ENCODE data around the gene PNLDC1.

Gene PNLDC1, protein sequence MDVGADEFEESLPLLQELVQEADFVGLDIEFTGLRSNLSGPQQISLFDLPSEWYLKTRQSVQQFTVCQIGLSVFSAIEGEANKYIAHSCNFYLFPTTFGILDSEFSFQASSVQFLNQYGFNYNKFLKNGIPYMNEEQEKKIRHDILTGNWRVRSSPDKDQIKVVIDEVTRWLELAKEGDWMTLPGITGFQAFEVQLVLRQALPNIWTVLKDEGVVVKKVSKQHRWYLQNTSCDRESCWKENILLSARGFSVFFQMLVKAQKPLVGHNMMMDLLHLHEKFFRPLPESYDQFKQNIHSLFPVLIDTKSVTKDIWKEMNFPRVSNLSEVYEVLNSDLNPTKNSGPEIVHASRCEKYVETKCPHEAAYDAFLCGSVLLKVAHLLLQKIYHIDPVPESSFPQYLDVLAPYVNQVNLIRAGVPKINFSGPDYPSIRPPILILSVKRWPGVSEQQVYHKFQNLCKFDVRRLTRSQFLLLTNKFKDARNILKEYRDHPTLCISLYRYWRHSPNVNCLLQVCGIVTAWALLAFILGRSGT

DNA sequence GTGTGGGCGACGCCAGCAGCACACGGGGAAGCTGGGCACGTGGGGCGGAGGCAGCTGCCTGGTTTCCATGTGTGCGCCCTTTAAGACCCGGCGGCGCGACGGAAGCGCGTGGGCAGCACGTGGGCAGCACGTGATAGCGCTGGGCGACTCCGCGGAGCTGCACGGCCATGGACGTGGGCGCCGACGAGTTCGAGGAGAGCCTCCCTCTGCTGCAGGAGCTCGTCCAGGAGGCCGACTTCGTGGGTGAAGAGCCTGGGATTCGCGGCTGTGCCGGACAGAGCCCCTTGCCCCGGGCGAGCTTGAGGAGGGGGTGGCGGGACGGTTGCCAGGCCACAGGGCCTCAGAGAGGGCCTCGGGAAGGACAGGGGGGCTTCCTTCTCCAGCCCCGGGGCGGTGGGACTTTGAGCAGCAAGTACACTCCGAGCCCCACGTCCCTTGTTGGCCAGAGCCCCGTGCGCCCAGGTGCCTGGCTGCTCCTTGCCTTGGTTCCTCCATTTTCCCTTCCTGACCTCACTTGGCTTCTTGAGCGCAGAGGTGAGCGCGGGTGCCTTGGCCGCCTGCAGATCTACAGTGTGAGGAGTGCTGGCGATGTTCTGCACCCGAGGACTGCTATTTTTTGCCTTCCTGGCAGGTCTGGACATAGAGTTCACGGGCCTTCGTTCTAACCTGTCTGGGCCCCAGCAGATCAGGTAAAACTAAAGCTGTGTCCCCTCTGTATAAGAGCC lies at the start of gene PNLDC1:
Gene PNLDC1, plus strand, starts transcription at position 136 of the 725 bp plus-strand sequence. Its CDS starts 32 bp downstream, at position 168.
- no peak for DNase-seq (ENCODE audit: low read depth)

DNA sequence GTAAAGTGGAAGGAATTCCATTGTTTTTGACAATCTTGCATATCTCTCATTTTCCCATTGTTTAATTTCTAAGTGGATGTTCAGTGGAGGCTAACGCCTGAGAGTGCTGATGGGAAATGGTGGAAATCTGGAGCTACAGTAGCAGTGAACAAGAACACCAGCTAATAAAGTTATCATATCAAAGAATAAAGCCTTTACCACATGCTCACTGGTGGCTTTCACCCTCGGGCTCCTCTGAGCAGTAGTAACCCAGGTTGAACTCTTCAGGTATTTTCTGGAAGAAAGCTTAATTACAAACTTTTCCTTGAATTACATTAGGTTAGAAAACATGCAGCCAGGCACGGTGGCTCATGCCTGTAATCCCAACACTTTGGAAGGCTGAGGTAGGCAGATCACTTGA lies 48.6 kb upstream of the PNLDC1 start:
- no peak for DNase-seq (ENCODE audit: low read depth)

DNA sequence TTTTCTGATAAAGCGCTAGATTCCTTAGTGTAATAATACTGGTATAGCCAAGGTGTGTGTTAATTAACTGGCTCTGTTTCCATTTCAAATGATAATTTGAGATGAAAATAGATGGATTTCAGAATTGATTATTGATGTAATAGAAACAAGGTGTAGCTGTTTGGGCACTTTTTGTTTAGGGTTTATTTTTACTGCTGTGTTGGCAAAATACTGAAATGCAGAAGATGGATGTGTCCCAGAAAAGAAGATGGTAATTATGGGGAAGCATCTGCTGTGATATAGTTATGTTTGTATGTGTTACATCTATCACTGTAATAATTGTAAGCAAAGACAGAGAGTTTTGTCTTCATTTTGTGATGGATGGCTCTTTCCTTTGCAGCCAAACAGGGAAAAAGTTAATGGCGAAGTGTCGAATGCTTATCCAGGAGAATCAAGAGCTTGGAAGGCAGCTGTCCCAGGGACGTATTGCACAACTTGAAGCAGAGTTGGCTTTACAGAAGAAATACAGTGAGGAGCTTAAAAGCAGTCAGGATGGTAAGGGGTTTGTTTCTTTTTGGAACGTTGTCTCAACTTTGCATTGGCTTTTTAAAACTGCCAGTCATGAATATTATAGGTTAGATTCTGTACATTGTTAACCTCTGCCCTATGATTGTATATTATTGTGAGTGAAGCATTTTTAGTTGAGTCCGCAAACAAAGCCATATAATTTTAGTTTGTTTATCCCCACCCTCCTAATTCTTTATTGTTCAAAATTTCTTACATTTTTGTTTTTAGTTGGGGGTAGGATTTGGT lies 46.8 kb upstream of the PNLDC1 start:
- DNase-seq (ENCODE audit: low read depth), result no peak

DNA sequence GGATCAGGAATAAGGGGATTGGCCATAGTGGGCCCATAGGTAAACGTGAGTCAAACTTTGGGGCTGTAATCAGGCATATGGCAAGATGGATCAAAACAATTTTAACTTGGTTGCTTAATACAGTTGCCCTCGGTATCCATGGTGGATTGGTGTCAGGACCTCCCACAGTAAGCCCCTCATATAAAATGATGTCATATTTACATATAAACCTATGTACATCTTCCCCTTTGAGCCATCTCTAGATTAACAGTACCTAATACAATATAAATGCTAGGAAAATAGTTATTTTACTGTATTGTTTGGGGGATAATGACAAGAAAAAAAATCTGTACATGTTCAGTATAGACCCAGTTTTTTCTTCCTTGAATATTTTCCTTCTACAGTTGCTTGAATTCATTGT lies 45.7 kb upstream of the PNLDC1 start:
- DNase-seq (ENCODE audit: low read depth), result no peak

DNA sequence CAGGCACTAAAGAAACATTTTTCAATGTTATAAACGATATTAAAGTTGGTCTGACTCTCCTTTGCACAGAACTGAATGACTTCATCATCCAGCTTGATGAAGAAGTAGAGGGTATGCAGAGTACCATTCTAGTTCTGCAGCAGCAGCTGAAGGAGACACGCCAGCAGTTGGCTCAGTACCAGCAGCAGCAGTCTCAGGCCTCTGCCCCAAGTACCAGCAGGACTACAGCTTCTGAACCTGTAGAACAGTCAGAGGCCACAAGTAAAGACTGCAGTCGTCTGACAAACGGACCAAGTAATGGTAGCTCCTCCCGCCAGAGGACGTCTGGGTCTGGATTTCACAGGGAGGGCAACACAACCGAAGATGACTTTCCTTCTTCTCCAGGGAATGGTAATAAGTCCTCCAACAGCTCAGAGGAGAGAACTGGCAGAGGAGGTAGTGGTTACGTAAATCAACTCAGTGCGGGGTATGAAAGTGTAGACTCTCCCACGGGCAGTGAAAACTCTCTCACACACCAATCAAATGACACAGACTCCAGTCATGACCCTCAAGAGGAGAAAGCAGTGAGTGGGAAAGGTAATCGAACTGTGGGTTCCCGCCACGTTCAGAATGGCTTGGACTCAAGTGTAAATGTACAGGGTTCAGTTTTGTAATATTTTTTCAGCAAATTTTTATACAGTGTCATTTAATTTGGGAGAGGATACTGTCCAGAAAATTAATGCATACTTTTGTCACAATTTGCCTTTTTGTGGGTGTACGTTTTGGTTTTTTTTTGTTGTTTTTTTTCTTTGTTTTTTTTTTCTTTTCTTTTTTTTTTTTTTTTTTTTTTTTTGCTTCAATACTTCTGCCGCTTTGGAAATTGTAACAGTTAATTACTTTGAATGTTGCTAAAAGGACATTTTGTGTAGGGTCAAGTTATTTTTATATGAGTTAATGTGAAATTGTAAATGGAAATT lies 44.8 kb upstream of the PNLDC1 start:
- DNase-seq (ENCODE audit: low read depth), result no peak

DNA sequence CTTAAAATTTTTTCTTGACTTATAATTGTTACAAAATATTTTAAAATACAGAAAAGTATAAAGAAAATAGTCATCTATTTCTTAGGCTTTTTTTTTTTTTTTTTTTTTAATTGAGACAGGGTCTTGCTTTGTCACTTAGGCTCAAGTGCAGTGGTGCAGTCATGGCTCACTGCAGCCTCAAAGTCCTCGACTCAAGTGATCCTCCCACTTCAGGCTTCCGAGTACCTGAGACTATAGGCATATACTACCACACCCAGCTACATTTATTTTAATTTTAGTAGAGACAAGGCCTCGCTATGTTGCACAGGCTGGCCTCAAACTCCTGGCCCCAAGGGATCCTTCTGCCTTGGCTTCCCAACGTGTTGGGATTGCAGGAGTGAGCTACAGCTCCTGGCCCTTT lies 43.6 kb upstream of the PNLDC1 start:
- DNase-seq (ENCODE audit: low read depth), result no peak

DNA sequence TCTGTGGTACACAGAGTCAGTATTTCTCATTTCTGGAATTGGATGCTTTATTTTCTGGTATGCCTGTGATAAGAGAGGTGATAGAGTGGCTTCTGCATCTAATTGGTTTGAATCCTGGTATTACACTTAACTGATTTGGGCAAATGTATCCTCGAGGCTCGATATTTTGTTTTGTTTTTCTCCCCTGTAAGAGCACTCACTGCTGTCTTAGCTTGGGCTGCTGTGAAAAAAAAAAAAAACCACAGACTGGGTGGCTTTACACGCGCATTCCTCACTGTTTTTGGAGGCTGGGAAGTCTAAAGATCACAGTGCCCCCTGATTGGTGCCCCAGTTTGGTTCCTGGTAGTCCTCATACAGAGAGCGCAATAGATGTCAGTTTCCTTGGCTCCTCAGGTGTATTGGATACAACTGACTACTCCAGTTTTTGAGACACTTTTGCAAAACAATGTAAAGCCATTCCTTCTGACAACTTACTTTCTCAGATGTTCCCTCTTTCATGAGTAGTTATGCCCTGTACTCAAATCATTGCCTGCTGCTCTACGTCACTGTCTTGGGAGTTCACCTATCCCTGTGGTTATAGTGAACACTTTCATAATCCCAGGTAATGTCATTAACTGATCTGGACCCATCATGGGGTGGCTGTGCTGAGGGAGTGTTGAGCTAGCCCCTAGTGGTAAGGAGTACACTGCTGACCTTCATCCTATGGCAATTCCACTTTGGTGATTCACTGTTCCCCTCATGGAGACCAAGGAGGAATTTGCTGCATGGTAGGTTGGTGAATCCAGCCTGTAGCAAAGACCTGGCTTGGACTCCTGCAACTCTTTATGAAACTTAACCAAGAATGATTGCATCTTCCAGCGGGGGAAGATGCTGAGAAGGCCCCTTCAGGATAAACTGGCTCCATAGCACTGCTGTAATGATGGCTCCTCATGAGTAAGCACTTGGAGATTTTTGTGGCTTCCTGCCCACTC lies 41.8 kb upstream of the PNLDC1 start:
- no peak for DNase-seq (ENCODE audit: low read depth)

DNA sequence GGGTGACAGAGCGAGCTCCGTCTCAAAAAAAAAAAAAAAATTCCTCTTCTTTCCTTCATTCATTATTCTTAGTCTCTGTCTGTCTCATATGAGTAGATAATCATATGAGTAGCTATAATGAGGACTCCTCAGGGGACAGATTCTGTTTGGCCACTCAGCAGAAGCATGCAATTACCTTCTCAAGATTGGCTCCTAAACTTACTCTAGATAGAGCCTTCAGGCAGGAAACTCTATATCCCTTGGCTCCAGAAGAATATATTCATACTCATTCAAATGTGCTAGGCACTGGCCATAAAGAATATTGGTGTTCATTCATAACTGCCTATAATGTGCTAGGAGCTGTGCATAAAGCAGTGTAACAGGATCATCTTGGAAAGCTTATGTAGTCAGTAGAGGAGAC lies 40.4 kb upstream of the PNLDC1 start:
- DNase-seq (ENCODE audit: low read depth), result no peak

DNA sequence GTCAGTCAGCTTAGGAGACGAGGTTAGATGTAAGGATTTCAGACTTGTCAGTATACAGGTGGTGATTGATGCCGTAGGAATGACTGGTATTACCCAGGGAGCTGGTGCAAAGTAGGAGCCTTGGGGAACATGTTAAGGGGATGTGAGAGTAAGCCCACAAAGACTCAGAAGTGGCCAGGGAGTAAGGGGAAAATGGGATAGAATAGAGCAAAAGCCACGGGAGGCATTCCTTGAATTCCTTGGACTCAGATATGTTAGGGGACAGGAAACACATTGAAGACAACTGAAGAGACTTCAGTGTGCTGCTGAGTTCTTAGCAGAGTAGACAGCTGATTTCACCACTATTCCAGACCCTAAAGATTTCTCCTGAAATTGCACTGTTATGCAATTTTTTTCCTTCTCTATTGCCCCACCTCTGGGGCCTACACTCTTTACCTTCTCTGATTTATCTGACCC lies 39.4 kb upstream of the PNLDC1 start:
- no peak for DNase-seq (ENCODE audit: low read depth)

DNA sequence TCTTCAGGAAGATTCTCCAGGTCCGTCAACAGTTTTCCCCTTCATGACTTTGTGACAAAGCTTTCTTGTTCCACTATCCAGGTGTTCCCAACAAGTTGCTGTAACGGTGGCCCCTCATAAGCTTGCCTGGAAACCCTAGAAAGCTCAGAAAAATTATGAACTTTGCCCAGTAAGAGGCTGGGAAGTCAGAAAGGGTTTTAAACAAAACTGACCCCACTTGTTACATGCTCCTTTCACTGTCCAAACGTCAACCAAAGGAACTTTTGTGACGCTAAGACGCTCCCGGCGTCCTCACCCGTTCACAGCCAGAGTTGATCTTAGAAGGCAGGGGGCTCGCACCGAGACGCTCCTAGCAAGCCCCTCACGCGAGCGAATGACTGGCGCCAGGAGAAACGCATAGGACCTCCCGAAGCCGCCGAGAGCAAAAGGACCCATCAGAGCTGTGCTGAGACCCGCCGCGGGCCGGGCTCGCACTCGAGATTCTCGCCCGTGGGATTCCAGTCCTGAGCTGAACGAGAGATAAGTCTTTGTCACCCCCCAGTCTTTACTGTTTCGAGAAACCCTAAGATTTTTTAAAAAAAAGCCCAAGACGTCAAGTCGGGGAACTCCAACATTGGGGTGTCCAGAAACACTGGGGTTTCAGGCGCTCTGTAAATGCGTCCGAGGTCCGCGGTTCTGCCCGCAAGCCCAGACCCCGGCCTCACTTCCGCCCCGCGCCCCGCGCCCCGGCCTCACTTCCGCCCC lies 38.8 kb upstream of the PNLDC1 start:
- no peak for DNase-seq (ENCODE audit: low read depth)

DNA sequence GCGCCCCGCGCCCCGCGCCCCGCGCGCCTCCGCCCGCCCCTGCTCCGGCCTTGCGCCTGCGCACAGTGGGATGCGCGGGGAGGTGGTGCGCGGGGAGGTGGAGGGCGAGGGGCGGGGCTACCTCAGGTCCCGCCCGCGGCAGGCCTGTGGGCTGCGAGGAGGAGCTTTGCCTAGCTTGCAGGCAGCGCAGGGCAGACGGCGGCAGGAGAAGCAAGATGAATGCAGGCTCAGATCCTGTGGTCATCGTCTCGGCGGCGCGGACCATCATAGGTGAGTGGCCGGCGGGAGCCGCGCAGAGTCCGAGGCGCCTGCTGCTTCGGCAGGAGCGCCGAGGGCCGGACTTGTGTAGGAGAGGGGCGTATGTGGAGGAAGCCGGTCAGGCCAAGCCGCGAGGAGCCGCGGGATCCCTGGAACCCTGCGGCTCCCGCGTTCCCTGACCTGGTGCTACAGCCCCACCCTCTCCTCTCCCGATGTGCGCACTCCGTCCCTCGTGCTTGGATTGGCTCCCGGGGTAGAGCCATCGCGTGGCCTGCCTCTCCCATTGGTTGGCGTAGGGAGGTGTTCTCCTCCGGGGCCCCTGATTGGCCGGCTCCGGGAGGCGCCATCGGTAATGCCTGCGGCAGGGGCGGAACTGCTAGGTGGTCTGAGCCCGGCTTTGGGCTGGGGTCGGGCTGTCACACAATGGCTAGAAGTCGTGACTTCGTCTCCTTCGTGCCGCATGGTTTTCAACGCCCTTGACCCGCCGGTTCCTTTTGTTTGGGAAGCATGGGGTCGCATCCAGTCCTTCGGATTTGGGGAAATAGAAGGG lies 38.0 kb upstream of the PNLDC1 start, which contains the start of gene ACAT2:
Gene ACAT2, plus strand, starts transcription at position 173 of the 808 bp plus-strand sequence. Its CDS starts 43 bp downstream, at position 216.
- peak; percentile 80 for DNase-seq (ENCODE audit: low read depth)

DNA sequence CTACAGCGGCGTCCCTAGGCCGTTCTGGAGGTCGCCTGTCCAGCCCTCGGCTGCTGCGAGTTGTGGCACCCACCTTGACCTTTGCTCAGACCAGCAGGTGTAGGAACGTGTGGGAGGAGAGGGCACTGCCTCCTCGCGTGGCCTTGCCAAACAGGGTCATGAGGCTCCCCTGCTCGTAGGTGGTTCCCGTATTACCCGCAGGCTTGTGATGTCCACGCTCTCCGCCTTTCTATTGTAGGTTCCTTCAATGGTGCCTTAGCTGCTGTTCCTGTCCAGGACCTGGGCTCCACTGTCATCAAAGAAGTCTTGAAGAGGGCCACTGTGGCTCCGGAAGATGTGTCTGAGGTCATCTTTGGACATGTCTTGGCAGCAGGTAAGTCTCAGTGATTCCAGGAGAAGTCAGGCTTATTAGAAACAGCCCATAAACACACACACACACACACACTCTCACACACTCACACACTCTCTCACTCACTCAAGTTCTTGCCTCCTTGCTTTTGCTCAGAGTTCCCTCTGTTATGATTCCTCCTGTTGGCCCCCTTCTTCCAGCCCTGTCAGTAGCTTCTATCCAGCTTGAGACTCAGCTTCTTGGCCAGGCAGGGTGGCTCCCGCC lies 37.3 kb upstream of the PNLDC1 start:
- no peak for DNase-seq (ENCODE audit: low read depth)

DNA sequence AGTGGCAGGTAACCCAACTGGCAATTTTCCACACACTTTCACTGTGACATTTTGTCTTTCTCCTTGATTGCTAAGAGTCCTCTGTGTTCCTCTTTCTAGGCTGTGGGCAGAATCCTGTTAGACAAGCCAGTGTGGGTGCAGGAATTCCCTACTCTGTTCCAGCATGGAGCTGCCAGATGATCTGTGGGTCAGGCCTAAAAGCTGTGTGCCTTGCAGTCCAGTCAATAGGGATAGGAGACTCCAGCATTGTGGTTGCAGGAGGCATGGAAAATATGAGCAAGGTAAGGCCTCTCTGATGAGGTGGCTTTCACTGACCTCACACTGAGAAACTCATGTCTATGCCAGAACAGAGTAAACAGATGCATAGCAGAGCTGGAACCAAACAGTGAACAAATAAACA lies 33.2 kb upstream of the PNLDC1 start:
- no peak for DNase-seq (ENCODE audit: low read depth)

DNA sequence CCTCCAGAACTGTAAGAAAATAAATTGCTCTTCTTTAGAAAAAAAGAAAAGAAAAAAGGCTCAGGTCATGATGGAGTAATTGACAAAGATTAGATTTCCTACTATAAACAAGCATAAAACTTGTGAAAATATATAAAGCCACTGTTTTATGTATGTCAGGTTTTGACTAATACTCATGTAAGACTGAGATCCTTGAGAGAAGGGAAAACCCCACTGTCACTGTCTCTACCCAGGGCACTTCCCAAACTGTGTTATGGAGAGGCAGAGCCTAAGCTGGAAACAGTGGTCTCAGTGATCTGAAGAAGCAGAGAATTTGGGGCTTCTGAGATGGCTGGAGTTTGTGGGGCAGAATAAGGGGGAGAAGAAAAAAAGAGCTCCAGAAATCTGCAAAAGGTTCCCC lies 30.6 kb upstream of the PNLDC1 start:
- no peak for DNase-seq (ENCODE audit: low read depth)

DNA sequence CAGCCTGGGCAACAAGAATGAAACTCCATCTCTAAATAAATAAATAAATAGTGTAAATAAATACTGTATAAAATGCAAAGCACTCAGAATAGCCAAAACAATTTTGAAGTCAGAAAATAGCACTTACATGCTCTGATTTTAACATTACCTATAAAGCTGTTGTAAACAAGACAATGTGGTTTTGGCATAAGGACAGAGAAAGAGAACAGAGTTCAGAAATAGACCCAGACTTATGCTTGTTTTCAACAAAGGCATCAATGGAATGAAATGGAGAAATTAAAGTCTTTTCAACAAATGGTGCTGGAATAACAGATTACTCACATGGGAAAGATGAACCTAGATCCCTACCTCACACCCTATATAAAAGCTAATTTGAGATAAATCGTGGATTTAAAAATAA lies 27.9 kb upstream of the PNLDC1 start:
- no peak for DNase-seq (ENCODE audit: low read depth)

DNA sequence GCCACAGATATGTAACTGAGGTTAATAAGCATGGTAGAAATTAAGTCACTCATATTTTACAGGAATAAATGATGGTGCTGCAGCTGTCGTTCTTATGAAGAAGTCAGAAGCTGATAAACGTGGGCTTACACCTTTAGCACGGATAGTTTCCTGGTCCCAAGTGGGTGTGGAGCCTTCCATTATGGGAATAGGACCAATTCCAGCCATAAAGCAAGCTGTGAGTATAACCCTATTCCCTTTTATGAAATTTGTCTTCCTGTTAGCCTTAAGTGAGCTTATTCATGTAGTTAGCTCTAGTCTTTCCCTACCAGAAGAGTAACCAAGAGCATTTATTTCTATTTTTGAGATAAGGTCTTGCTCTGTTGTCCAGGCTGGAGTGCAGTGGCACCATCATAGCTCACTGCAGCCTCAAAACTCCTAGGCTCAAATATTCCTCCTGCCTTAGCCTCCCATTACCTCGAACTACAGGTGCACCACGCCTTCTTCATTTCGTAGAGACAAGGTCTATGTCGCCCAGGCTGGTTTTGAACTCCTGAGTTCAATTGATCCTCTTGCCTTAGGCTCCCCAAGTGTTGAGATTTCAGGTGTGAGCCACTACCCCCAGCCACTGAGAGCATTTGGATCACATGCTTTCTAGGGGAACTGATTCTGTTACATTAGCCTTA lies 22.7 kb upstream of the PNLDC1 start:
- no peak for DNase-seq (ENCODE audit: low read depth)

DNA sequence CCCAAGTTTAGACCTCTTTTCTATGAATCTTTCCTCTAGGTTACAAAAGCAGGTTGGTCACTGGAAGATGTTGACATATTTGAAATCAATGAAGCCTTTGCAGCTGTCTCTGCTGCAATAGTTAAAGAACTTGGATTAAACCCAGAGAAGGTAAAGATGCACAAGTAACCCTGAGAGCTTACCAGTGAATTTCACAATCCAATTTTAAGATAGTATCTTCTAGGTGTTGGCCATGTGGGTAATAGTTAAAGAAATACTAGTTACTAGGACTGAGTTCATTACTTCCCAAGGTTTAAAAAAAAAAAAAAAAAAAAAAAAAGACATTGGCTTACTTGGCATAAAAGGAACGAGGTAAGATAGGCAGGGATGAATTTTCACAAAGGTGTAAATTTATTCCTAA lies 21.9 kb upstream of the PNLDC1 start:
- DNase-seq (ENCODE audit: low read depth), result no peak
